ENCODE results near the gene NKX6-2.

DNA sequence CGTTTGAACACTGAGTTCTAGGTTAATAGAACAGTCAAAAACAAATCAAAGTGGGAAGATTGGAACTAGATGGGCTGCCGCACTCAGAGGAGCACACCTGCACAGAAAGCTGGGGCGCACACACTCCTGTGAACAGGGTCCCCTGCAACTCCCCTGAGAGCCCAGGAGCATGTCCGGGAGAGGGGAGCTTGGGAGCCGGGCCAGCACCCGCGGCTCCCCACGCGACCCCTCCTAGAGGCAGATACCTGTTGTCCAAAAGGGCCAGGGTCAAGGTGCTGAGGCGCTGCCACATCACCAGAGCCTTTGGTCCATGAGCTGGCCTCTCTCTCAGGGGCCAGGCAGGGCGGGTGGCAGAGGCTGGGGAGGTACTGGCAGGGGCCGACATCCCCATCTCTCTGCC lies 5.6 kb downstream of the NKX6-2 start:
- TF ChIP-seq, protein P1, sequence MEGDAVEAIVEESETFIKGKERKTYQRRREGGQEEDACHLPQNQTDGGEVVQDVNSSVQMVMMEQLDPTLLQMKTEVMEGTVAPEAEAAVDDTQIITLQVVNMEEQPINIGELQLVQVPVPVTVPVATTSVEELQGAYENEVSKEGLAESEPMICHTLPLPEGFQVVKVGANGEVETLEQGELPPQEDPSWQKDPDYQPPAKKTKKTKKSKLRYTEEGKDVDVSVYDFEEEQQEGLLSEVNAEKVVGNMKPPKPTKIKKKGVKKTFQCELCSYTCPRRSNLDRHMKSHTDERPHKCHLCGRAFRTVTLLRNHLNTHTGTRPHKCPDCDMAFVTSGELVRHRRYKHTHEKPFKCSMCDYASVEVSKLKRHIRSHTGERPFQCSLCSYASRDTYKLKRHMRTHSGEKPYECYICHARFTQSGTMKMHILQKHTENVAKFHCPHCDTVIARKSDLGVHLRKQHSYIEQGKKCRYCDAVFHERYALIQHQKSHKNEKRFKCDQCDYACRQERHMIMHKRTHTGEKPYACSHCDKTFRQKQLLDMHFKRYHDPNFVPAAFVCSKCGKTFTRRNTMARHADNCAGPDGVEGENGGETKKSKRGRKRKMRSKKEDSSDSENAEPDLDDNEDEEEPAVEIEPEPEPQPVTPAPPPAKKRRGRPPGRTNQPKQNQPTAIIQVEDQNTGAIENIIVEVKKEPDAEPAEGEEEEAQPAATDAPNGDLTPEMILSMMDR (IDR thresholded peaks at IDR 0.05; ENCODE audit: poor library complexity, severe bottlenecking), result no peak
- no peak for TF ChIP-seq EZH2 (IDR thresholded peaks at IDR 0.05; ENCODE audit: borderline replicate concordance, insufficient read depth, low read length, poor library complexity, severe bottlenecking)
